Ectodermal cell (in vitro differentiated cells): ENCODE data around the gene TBC1D4.

ENCODE experiments used
- H3K27ac ChIP-seq: 2 replicates; pipeline ENCODE4 v1.7.0; 2013; ENCODE audit warnings: mild to moderate bottlenecking, low read depth, low read length; ENCODE audit not compliant: insufficient read depth, poor library complexity, severe bottlenecking
- H3K27me3 ChIP-seq: 2 replicates; pipeline ENCODE4 v1.7.0; 2013; ENCODE audit warnings: mild to moderate bottlenecking, low read length; ENCODE audit not compliant: insufficient read depth, control insufficient read depth, poor library complexity, severe bottlenecking
- H3K36me3 ChIP-seq: one replicate; pipeline ENCODE4 v1.7.0; 2013; ENCODE audit warnings: low read length; ENCODE audit not compliant: control insufficient read depth, insufficient read depth
- H3K4me1 ChIP-seq: one replicate; pipeline ENCODE4 v1.7.0; 2013; ENCODE audit warnings: low read length; ENCODE audit not compliant: control insufficient read depth, insufficient read depth
- H3K4me3 ChIP-seq: 2 replicates; pipeline ENCODE4 v1.7.0; 2013; ENCODE audit warnings: low read depth, low read length, control low read depth; ENCODE audit not compliant: insufficient read depth
- H3K9me3 ChIP-seq: 2 replicates; pipeline ENCODE4 v1.7.0; 2013; ENCODE audit warnings: mild to moderate bottlenecking, low read length, moderate library complexity; ENCODE audit not compliant: control insufficient read depth
- WGBS, 2 experiments: methylation state at CpG; one replicate each; pipeline ENCODE4 v1.1.7; 2013; ENCODE audit warnings: missing lambda C conversion rate in 2 of 2; 5-methylcytosine and 5-hydroxymethylcytosine counted together

The TBC1D4 gene

DNA sequence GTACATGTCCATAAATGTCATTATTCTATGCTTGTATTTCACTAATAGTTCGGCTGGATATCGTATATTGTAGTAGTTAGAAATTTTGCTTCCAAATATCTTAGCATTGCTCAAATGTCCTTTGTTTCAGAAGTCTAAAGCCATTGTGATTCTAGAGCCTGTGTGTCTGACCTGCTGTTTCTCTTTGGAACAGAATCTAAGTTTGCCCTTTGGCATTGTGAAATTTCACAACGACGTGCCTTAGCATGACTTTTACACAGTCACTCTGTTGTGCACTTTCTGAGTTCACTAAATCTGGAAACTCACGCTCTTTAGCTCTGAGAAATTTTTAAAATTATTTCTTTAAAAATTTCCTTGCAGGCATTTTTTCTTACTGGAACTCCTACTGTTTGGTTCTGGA lies 152.2 kb downstream of the TBC1D4 start:
- no peaks in the 10 kb centered on the region for H3K9me3 ChIP-seq
- H3K4me1 ChIP-seq = no peaks in the 10 kb centered on the region
- H3K4me3 ChIP-seq = no peak overlapping the region
- H3K27ac ChIP-seq = no peak overlapping the region
- H3K27me3 ChIP-seq = no peaks in the 10 kb centered on the region
- H3K36me3 ChIP-seq = no peaks in the 10 kb centered on the region
- 88 to 91% methylated on average over 5 of the region's 5 CpGs for WGBS, 2 experiments

DNA sequence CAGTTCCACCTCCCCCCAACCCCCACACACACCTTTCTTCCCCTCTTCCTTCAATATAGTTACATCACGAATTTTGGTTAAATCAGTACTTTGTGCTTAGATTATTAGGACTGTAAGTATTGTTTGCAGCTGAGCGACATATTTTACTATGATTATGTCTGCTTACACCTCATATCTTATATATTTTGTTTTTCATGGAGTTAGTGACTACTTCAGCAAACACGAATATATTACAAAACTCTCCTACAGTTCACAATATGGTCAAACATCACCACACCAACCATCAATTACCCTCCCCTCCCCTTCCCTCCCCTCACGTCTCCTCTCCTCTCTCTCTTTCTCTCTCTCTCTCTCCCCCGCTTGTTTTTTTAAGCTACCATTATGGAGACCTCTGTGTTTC lies 152.9 kb downstream of the TBC1D4 start:
- WGBS, 2 experiments = 86 to 92% methylated on average over 3 of the region's 5 CpGs

DNA sequence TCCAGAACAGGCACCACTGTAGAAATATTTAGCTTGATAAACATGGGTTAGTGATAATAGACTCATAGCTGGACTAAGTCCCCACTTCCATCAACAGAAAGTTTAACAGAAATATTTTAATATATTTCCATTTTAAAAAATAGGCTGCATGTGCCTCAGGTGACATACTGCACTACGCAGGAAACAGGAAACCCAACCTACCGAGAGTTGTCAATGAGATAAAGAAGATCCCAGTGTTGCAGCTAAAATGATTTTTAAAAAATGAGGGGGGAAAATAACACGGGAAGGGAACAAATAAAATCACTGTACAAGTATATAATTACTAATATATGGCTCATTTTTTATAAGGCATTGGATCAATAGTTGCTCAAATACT lies 154.8 kb downstream of the TBC1D4 start:
- H3K9me3 ChIP-seq = no peaks in the 10 kb centered on the region
- H3K27me3 ChIP-seq = no peaks in the 10 kb centered on the region
- H3K4me1 ChIP-seq = no peaks in the 10 kb centered on the region
- H3K4me3 ChIP-seq = no peak overlapping the region
- WGBS, 2 experiments = 100% methylated on average over 2 of the region's 3 CpGs
- H3K27ac ChIP-seq = no peak overlapping the region
- no peaks in the 10 kb centered on the region for H3K36me3 ChIP-seq

More for the DNA sequence above, 152.9 kb downstream of the TBC1D4 start:
- Histone ChIP-seq H3K27me3 (no peaks in the 10 kb centered on the region), H3K27ac (no peak overlapping the region), H3K4me3 (no peak overlapping the region), H3K36me3 (no peaks in the 10 kb centered on the region), H3K9me3 (no peaks in the 10 kb centered on the region), H3K4me1 (no peaks in the 10 kb centered on the region)

DNA sequence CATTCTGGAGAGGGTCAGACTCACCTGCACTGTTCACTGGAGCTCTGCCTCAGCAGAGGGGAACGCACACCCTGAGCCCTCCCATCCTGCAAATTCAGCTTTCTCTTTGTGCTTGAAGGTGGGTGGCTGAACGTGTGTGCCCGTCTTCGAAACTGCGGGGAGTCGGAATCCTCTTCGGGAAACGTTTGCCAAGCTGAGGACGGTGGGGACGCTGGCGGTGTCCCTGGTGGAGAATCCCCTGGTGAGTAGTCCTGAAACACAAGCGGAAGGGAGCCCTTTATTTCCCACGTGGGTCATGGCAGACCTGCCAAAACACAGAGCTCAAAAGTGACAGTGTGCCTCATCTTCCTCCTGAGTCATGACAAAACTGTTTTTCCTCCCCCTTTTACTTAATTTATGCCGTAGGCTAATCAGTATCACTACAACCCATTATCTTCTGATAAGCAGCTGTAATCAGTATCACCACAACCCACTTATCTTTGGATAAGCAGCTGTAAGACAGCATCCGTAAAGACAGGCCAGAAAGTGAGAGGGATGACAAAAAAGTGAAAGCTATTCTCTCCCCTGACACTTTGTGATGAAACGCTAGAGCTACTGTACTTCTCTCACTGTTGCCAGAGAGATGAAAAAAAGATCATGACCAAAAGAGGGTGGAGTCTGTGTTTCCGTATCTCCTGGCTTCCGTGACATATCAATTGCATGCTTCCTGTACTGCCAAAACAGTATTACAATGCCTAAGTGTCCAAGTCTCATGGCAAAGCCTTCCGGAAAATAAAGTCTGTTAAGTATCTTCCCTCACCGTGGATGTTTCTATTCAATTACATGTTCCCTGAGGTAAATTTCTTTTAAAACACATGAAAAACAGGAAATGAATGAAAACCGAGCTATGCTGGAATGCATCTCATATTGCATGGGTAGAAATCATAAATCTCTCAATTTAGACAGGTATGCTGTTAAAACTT lies 155.5 kb downstream of the TBC1D4 start:
- H3K4me1 ChIP-seq = no peaks in the 10 kb centered on the region
- WGBS, 2 experiments = 89 to 91% methylated on average over 20 to 21 of the region's 21 CpGs
- H3K27ac ChIP-seq = no peak overlapping the region
- no peaks in the 10 kb centered on the region for H3K9me3 ChIP-seq
- no peak overlapping the region for H3K4me3 ChIP-seq
- H3K36me3 ChIP-seq = no peaks in the 10 kb centered on the region
- no peaks in the 10 kb centered on the region for H3K27me3 ChIP-seq

DNA sequence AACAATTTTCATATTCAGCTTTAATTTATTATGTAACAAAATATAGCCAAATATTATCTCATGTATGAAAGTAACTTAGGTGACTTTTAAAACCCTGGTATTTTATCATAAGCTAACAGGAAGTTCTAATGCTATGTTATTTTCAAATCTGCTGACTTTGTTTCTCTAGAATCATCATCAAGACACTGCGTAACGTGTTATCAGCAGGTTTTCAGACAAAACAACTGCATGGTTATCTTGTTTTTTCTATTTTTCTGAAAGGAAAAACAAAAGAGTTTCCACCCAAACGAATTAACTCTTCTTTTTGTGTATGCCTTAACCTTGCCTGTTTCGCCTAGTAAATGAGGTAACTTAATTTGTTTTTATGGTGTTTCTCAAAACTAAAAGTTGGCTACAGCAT lies 156.3 kb downstream of the TBC1D4 start:
- no peaks in the 10 kb centered on the region for H3K4me1 ChIP-seq
- H3K27ac ChIP-seq = no peak overlapping the region
- 83 to 88% methylated on average over 4 of the region's 4 CpGs for WGBS, 2 experiments
- H3K4me3 ChIP-seq = no peak overlapping the region
- no peaks in the 10 kb centered on the region for H3K36me3 ChIP-seq
- H3K27me3 ChIP-seq = no peaks in the 10 kb centered on the region
- H3K9me3 ChIP-seq = no peaks in the 10 kb centered on the region

DNA sequence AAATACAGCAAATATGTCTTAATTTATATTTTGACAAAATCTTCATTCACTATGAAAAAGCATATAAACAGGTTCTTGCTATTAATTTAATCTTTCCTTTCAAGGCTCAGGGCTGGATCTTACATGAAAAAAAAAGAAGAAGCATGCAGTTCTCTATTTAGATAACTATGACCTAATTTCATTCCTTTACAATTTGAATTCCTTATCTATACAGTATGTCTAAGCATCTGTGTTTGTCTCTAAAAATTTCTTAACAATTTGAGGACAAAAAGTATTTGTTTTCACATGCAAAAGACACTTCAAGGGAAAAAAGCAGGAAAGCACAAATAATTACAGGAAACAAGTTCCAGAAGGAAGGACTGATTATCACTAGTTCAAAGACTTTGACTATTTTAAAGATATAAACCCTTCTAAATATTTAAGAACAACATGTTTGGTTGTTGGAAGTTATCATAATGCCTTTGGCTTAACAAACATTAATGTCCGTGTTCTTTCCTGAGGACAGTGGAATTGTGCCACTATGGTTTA lies 157.5 kb downstream of the TBC1D4 start:
- 95 to 100% methylated on average over 1 of the region's 1 CpG for WGBS, 2 experiments
- Histone ChIP-seq H3K4me3 (no peak overlapping the region), H3K36me3 (no peaks in the 10 kb centered on the region), H3K27ac (no peak overlapping the region), H3K4me1 (no peaks in the 10 kb centered on the region), H3K27me3 (no peaks in the 10 kb centered on the region), H3K9me3 (no peaks in the 10 kb centered on the region)

DNA sequence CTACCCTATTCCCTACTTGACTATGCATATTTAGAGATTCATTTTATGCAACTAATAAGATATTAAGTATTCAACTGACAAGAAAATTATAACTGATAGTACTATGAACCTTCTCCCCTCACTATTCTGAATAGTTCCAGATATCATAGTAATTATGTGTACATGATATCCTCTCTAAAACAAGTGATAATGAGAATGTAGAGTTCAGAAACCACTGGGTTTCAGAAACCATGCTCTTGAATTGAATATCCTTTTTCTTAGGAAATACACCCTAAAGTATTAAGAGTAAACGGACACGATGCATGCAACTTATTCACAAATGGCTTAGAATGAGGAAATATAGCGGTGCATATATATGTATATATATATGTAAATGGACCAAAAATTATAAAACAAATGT lies 160.9 kb downstream of the TBC1D4 start:
- no peak overlapping the region for H3K4me3 ChIP-seq
- no peaks in the 10 kb centered on the region for H3K36me3 ChIP-seq
- H3K27me3 ChIP-seq = no peaks in the 10 kb centered on the region
- no peaks in the 10 kb centered on the region for H3K4me1 ChIP-seq
- H3K9me3 ChIP-seq = no peaks in the 10 kb centered on the region
- no peak overlapping the region for H3K27ac ChIP-seq
- WGBS, 2 experiments = 100% methylated on average over 2 of the region's 3 CpGs; no CpG with 5 or more reads in 1 of the 2 experiments

DNA sequence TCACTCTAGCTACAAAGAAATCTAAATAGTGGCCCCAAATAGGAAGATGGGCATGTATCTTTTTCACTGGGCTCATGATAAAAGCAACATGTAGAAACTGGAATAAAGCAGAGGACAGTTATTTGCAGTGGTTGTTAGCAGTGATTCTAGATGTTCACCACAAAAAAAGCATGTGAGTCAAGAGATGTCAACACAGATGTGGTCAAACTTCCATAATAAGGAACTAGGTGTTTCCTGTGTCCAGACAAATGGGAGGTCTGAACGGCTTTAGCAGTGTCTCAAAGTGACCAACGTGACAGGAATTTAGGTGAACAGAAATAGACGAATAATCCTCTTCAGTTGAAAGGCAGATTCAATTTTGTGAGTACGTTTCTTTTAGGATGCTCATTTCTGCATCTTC lies 162.7 kb downstream of the TBC1D4 start:
- Histone ChIP-seq H3K4me1 (no peaks in the 10 kb centered on the region), H3K27me3 (no peaks in the 10 kb centered on the region), H3K4me3 (no peak overlapping the region), H3K27ac (no peak overlapping the region), H3K9me3 (no peaks in the 10 kb centered on the region), H3K36me3 (no peaks in the 10 kb centered on the region)
- 91 to 95% methylated on average over 4 of the region's 4 CpGs for WGBS, 2 experiments

DNA sequence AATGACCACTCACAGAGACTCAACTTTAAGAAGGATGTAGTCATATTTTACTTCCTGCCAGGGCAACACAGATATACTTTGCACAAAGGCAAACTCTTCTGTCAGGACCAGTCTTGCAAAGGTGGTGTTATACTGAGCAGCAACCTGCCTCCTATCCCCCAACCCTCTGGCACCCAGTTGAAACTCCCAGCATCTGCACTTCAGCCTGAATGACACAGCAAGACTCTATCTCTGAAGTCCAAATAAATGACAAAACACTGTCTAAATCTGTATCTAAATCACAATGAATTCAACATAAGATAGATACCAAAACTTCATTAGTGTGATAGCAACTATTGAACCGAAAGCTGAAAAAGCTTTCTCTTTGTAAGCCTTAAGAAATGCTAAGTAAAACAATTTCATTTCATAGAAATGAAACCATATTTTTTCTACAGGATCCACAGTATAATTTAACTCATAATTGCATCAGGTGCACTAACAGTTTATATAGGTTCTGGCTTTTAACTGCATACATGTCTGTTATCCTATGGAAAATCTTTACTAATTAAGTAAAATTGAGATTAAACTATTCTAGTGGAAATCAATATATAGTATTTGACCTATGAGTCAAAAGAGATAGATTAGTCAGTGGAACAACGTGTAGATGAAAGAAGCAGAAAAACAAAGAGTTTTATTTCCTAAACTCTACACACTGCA lies 163.7 kb downstream of the TBC1D4 start:
- no peaks in the 10 kb centered on the region for H3K9me3 ChIP-seq
- H3K36me3 ChIP-seq = no peaks in the 10 kb centered on the region
- no peaks in the 10 kb centered on the region for H3K4me1 ChIP-seq
- H3K4me3 ChIP-seq = no peak overlapping the region
- H3K27ac ChIP-seq = no peak overlapping the region
- WGBS, 2 experiments = 83 to 94% methylated on average over 1 of the region's 2 CpGs
- H3K27me3 ChIP-seq = no peaks in the 10 kb centered on the region

DNA sequence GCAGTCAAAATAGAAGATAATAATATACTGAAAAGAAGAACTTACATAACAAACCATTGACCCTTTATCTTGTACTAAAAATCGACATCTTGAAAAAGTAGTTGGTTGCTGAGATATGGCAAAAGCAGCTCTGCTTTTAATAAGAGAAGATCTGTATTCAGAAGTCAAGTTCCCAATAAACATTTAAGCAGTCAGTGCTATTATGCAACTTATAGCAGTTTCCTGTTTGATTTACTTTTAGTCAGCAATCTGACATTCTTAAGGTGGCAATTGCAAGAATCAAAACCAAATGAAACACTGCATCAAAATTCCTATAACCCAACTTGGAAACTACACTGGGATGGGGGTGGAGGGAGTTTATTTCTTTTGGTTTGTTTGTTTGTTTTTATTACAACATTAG lies 165.5 kb downstream of the TBC1D4 start:
- Histone ChIP-seq H3K36me3 (no peaks in the 10 kb centered on the region), H3K4me1 (no peaks in the 10 kb centered on the region), H3K4me3 (no peak overlapping the region), H3K9me3 (no peaks in the 10 kb centered on the region), H3K27me3 (no peaks in the 10 kb centered on the region), H3K27ac (no peak overlapping the region)
- 89 to 100% methylated on average over 1 of the region's 1 CpG for WGBS, 2 experiments
